ENCODE data around the gene PTPRT.

PTPRT gene

GRCh38 chr20:42419814-42420532, 769.7 kb downstream of the PTPRT start:
- Histone ChIP-seq H2AFZ (ENCODE audit: low read length, unreplicated experiment) (no peak overlapping the region), H3K79me2 (ENCODE audit: control insufficient read depth, insufficient read depth, low read length, unreplicated experiment) (no peaks in the 10 kb centered on the region), H3K4me1 (ENCODE audit: control insufficient read depth, insufficient read depth, low read length, unreplicated experiment) (no peaks in the 10 kb centered on the region), H3K36me3 (ENCODE audit: insufficient read depth, low read length) (no peaks in the 10 kb centered on the region), H3K4me3 (ENCODE audit: low read depth, low read length) (no peak overlapping the region), H3K27me3 (ENCODE audit: insufficient read depth, low read length) (no peaks in the 10 kb centered on the region), H3K27ac (ENCODE audit: low read depth, low read length) (no peak overlapping the region)

GRCh38 chr20:42406826-42407225, 782.9 kb downstream of the PTPRT start:
- Histone ChIP-seq H3K4me1 (ENCODE audit: control insufficient read depth, insufficient read depth, low read length, unreplicated experiment) (no peaks in the 10 kb centered on the region), H3K36me3 (ENCODE audit: insufficient read depth, low read length) (no peaks in the 10 kb centered on the region), H3K27me3 (ENCODE audit: insufficient read depth, low read length) (no peaks in the 10 kb centered on the region), H3K79me2 (ENCODE audit: control insufficient read depth, insufficient read depth, low read length, unreplicated experiment) (no peaks in the 10 kb centered on the region), H3K4me3 (ENCODE audit: low read depth, low read length) (no peak overlapping the region), H2AFZ (ENCODE audit: low read length, unreplicated experiment) (no peak overlapping the region), H3K27ac (ENCODE audit: low read depth, low read length) (no peak overlapping the region)

DNA sequence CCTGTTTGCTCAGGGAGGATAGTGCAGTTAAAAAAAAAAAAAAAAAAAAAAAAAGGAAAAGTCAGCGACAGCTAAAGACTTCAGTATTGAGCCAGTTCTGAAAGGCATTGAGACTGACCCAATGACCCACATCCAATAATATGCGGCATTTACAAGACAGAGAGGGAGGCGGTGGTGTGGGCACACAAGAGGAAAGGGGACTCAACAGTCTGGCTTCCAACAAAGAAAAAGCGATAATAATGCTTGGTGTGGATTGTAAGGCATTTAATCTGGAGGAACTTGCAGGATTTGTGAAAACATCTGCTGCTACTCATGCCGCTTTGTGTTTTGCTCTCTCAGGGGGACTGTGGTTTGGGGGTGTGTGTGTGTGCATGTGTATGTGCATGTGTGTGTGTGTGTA, 787.3 kb downstream of the PTPRT start:
- Histone ChIP-seq H3K4me3 (ENCODE audit: low read depth, low read length) (no peak overlapping the region), H3K79me2 (ENCODE audit: control insufficient read depth, insufficient read depth, low read length, unreplicated experiment) (no peaks in the 10 kb centered on the region), H3K27me3 (ENCODE audit: insufficient read depth, low read length) (no peaks in the 10 kb centered on the region), H2AFZ (ENCODE audit: low read length, unreplicated experiment) (no peak overlapping the region), H3K4me1 (ENCODE audit: control insufficient read depth, insufficient read depth, low read length, unreplicated experiment) (no peaks in the 10 kb centered on the region), H3K27ac (ENCODE audit: low read depth, low read length) (no peak overlapping the region), H3K36me3 (ENCODE audit: insufficient read depth, low read length) (no peaks in the 10 kb centered on the region)

GRCh38 chr20:42401613-42402012, 788.1 kb downstream of the PTPRT start:
- H3K27me3 ChIP-seq (ENCODE audit: insufficient read depth, low read length): no peaks in the 10 kb centered on the region
- H3K36me3 ChIP-seq (ENCODE audit: insufficient read depth, low read length): no peaks in the 10 kb centered on the region
- H3K4me3 ChIP-seq (ENCODE audit: low read depth, low read length): no peak overlapping the region
- no peak overlapping the region for H2AFZ ChIP-seq (ENCODE audit: low read length, unreplicated experiment)
- no peaks in the 10 kb centered on the region for H3K4me1 ChIP-seq (ENCODE audit: control insufficient read depth, insufficient read depth, low read length, unreplicated experiment)
- H3K27ac ChIP-seq (ENCODE audit: low read depth, low read length): no peak overlapping the region
- no peaks in the 10 kb centered on the region for H3K79me2 ChIP-seq (ENCODE audit: control insufficient read depth, insufficient read depth, low read length, unreplicated experiment)

GRCh38 chr20:42399802-42400201, 789.9 kb downstream of the PTPRT start:
- Histone ChIP-seq H3K4me1 (ENCODE audit: control insufficient read depth, insufficient read depth, low read length, unreplicated experiment) (no peaks in the 10 kb centered on the region), H3K36me3 (ENCODE audit: insufficient read depth, low read length) (no peaks in the 10 kb centered on the region), H3K4me3 (ENCODE audit: low read depth, low read length) (no peak overlapping the region), H3K79me2 (ENCODE audit: control insufficient read depth, insufficient read depth, low read length, unreplicated experiment) (no peaks in the 10 kb centered on the region), H3K27ac (ENCODE audit: low read depth, low read length) (no peak overlapping the region), H3K27me3 (ENCODE audit: insufficient read depth, low read length) (no peaks in the 10 kb centered on the region), H2AFZ (ENCODE audit: low read length, unreplicated experiment) (no peak overlapping the region)

- H2AFZ ChIP-seq (ENCODE audit: low read length, unreplicated experiment): no peak overlapping the region
- H3K4me3 ChIP-seq (ENCODE audit: low read depth, low read length): no peak overlapping the region
- H3K27me3 ChIP-seq (ENCODE audit: insufficient read depth, low read length): no peaks in the 10 kb centered on the region
- H3K4me1 ChIP-seq (ENCODE audit: control insufficient read depth, insufficient read depth, low read length, unreplicated experiment): no peaks in the 10 kb centered on the region
- no peaks in the 10 kb centered on the region for H3K79me2 ChIP-seq (ENCODE audit: control insufficient read depth, insufficient read depth, low read length, unreplicated experiment)
- no peaks in the 10 kb centered on the region for H3K36me3 ChIP-seq (ENCODE audit: insufficient read depth, low read length)
- H3K27ac ChIP-seq (ENCODE audit: low read depth, low read length): no peak overlapping the region
Observed at GRCh38 chr20:42392442-42392841, 797.3 kb downstream of the PTPRT start.

- Histone ChIP-seq H3K27me3 (ENCODE audit: insufficient read depth, low read length) (no peaks in the 10 kb centered on the region), H3K36me3 (ENCODE audit: insufficient read depth, low read length) (no peaks in the 10 kb centered on the region), H3K79me2 (ENCODE audit: control insufficient read depth, insufficient read depth, low read length, unreplicated experiment) (no peaks in the 10 kb centered on the region), H3K4me1 (ENCODE audit: control insufficient read depth, insufficient read depth, low read length, unreplicated experiment) (no peaks in the 10 kb centered on the region), H2AFZ (ENCODE audit: low read length, unreplicated experiment) (no peak overlapping the region), H3K27ac (ENCODE audit: low read depth, low read length) (no peak overlapping the region), H3K4me3 (ENCODE audit: low read depth, low read length) (no peak overlapping the region)
Observed at GRCh38 chr20:42391807-42392206, 797.9 kb downstream of the PTPRT start.

DNA sequence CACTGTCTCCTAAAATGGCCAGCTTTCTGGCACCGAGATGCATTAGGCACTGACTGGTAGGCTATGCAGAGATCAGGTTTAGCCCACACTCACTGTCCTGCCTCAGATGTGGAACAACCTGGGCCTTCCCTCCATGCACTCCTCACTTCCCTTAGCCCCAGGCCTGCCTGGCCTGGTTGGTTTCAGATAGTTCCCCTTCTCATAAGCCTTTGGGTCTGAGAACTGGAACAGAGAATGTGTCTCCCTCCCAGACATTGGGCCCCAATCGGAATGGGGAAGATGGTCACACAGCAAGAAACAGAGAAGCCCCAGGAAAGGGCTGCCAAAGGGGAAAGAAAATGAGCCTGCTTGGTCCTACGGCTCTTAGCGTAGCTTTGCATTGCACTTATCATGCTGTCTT, 809.4 kb downstream of the PTPRT start:
- H2AFZ ChIP-seq (ENCODE audit: low read length, unreplicated experiment): no peak overlapping the region
- H3K4me3 ChIP-seq (ENCODE audit: low read depth, low read length): no peak overlapping the region
- no peaks in the 10 kb centered on the region for H3K4me1 ChIP-seq (ENCODE audit: control insufficient read depth, insufficient read depth, low read length, unreplicated experiment)
- no peaks in the 10 kb centered on the region for H3K79me2 ChIP-seq (ENCODE audit: control insufficient read depth, insufficient read depth, low read length, unreplicated experiment)
- H3K36me3 ChIP-seq (ENCODE audit: insufficient read depth, low read length): no peaks in the 10 kb centered on the region
- no peak overlapping the region for H3K27ac ChIP-seq (ENCODE audit: low read depth, low read length)
- no peaks in the 10 kb centered on the region for H3K27me3 ChIP-seq (ENCODE audit: insufficient read depth, low read length)

DNA sequence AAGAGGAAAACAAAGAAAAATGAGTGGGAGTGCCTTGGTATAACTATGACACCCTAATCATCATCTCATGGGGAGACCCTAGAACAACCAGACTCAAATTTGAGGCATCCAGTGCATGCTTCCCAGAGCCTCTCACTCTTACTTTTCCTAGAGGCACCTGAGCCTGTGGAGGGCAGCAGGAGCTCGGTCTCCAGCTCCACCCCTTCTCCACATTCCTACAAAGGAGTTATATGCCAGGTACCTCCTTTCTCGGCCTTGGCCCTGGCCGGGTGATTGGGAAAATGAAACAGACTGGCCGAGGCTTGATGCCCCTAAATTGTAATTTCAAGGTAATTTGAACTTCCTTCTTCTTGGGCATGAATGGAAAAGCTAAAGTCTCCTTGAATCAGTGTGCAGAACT, 810.3 kb downstream of the PTPRT start:
- H3K27ac ChIP-seq (ENCODE audit: low read depth, low read length): no peak overlapping the region

DNA sequence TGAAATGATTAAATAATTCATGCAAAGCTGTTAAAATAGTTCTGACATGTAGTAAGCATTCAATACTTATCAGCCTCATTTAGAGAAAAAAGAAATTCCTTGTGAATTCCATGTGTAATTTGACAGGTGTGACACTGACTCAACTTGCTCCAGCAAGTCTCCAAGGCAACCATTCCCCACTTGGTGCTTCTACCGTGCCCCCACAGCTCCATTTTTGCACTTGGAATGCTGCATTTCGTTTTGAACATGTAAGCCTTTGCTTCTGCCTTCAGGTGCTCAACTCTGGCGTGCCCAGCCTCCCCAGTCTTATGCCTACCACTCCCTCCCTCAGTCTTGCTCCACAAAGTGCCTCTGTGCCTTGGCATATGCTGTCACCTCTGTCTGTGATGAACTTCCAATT, 810.9 kb downstream of the PTPRT start:
- Histone ChIP-seq H3K79me2 (ENCODE audit: control insufficient read depth, insufficient read depth, low read length, unreplicated experiment) (no peaks in the 10 kb centered on the region), H3K4me3 (ENCODE audit: low read depth, low read length) (no peak overlapping the region), H3K4me1 (ENCODE audit: control insufficient read depth, insufficient read depth, low read length, unreplicated experiment) (no peaks in the 10 kb centered on the region), H3K27ac (ENCODE audit: low read depth, low read length) (no peak overlapping the region), H2AFZ (ENCODE audit: low read length, unreplicated experiment) (no peak overlapping the region), H3K36me3 (ENCODE audit: insufficient read depth, low read length) (no peaks in the 10 kb centered on the region), H3K27me3 (ENCODE audit: insufficient read depth, low read length) (no peaks in the 10 kb centered on the region)

More for the DNA sequence above, 810.3 kb downstream of the PTPRT start:
- H3K4me3 ChIP-seq (ENCODE audit: low read depth, low read length): no peak overlapping the region
- H3K36me3 ChIP-seq (ENCODE audit: insufficient read depth, low read length): no peaks in the 10 kb centered on the region
- H2AFZ ChIP-seq (ENCODE audit: low read length, unreplicated experiment): no peak overlapping the region
- no peaks in the 10 kb centered on the region for H3K4me1 ChIP-seq (ENCODE audit: control insufficient read depth, insufficient read depth, low read length, unreplicated experiment)
- H3K27me3 ChIP-seq (ENCODE audit: insufficient read depth, low read length): no peaks in the 10 kb centered on the region
- no peaks in the 10 kb centered on the region for H3K79me2 ChIP-seq (ENCODE audit: control insufficient read depth, insufficient read depth, low read length, unreplicated experiment)

DNA sequence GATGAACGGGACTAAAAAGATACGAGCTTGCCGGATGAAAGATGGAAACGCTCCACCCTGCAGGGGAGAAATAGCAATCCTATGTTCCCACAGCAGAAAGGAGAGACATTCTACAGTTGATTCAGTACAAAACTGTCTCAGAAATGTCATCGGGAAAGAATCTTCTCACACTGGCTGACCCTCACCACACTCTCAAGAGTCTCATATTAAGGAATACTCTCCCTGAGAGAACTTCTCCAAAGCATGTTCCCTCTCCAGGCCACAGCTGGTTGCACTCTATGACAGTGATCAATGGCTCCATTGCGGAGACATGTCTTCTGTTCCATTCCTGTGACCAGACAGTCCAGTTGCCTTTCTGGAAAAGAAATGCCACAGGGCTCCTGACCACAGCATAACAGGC, 813.6 kb downstream of the PTPRT start:
- H3K36me3 ChIP-seq (ENCODE audit: insufficient read depth, low read length): no peaks in the 10 kb centered on the region
- no peaks in the 10 kb centered on the region for H3K4me1 ChIP-seq (ENCODE audit: control insufficient read depth, insufficient read depth, low read length, unreplicated experiment)
- H3K79me2 ChIP-seq (ENCODE audit: control insufficient read depth, insufficient read depth, low read length, unreplicated experiment): no peaks in the 10 kb centered on the region
- H3K27me3 ChIP-seq (ENCODE audit: insufficient read depth, low read length): no peaks in the 10 kb centered on the region
- H2AFZ ChIP-seq (ENCODE audit: low read length, unreplicated experiment): no peak overlapping the region
- no peak overlapping the region for H3K27ac ChIP-seq (ENCODE audit: low read depth, low read length)
- no peak overlapping the region for H3K4me3 ChIP-seq (ENCODE audit: low read depth, low read length)
